Right atrium auricular region (tissue), 2 donors: ENCODE results near the gene KIF19. TPM values are rescaled to one million over a fixed set of nuclear protein-coding genes. Genes with fewer than 3 reads are reported as not detected.

Experiments used
- DNase-seq: peaks from one replicate; pipeline ENCODE4 v3.0.0-alpha.2; 2019; ENCODE audit warnings: low spot score
- H3K27ac ChIP-seq, 2 donors: fragments of 200-600 bp; sonication (generic); 1 replicate in 1 of 2; 2 replicates in 1 of 2; pipeline ENCODE4 v1.5.1; 2016 to 2019
- H3K27me3 ChIP-seq, 2 donors: fragments of 200-600 bp; sonication (generic); one replicate each; pipeline versions ENCODE4 v1.5.1 to v1.6.0; 2017 to 2019
- H3K36me3 ChIP-seq: fragments of 200-600 bp; sonication (generic); one replicate; pipeline ENCODE4 v1.5.1; 2016
- H3K4me1 ChIP-seq, 2 donors: fragments of 200-600 bp; sonication (generic); one replicate each; pipeline versions ENCODE4 v1.5.1 to v1.6.0; 2017 to 2019
- H3K4me3 ChIP-seq, 2 donors: fragments of 200-600 bp; sonication (generic); 1 replicate in 1 of 2; 2 replicates in 1 of 2; pipeline ENCODE4 v1.5.1; 2017 to 2019; ENCODE audit warnings: mild to moderate bottlenecking in 1 of 2, moderate library complexity in 1 of 2
- H3K9me3 ChIP-seq, 2 donors: fragments of 200-600 bp; sonication (generic); one replicate each; pipeline ENCODE4 v1.5.1; 2019
- CTCF ChIP-seq, 2 donors: fragments of 200-600 bp; sonication (generic); IDR thresholded peaks; one replicate each; pipeline ENCODE4 v1.5.1; 2019; ENCODE audit warnings: antibody characterized with exemption in 2 of 2
- total RNA-seq, 2 donors: library from RNA; depleted of rRNA; stranded (reverse); fragments of >200 nt; gene quantifications; one replicate each; pipeline ENCODE4 v1.1.0, GENCODE V29; 2016

The KIF19 gene
- total RNA-seq, 2 donors from 2014 or later: 0.30 TPM; not detected in 1

GRCh38 chr17:74350486-74350885 is 24.5 kb downstream of the KIF19 start:
- no peaks in the 10 kb centered on the region for H3K9me3 ChIP-seq
- no peak overlapping the region for H3K27ac ChIP-seq
- no peaks in the 10 kb centered on the region for H3K4me1 ChIP-seq
- no peak for DNase-seq
- no peaks in the 10 kb centered on the region for H3K36me3 ChIP-seq
- no peaks in the 10 kb centered on the region for H3K27me3 ChIP-seq
- H3K4me3 ChIP-seq: no peak overlapping the region
- no peak for TF ChIP-seq CTCF (IDR thresholded peaks at IDR 0.05)

- Histone ChIP-seq H3K27ac (no peak overlapping the region), H3K36me3 (no peaks in the 10 kb centered on the region), H3K27me3 (peaks cover 0 to 1% of the 10 kb centered on the region in 2 donors), H3K9me3 (no peaks in the 10 kb centered on the region), H3K4me1 (peaks cover 0 to 3% of the 10 kb centered on the region in 2 donors), H3K4me3 (no peak overlapping the region)
- no peak for DNase-seq
- TF ChIP-seq CTCF (IDR thresholded peaks at IDR 0.05): no peak
Observed at GRCh38 chr17:74351552-74352210, 25.7 kb downstream of the KIF19 start.

GRCh38 chr17:74353446-74354060 is 27.5 kb downstream of the KIF19 start:
- no peak for TF ChIP-seq CTCF (IDR thresholded peaks at IDR 0.05)
- H3K27ac ChIP-seq: no peak overlapping the region
- no peak for DNase-seq
- H3K9me3 ChIP-seq: no peaks in the 10 kb centered on the region
- H3K27me3 ChIP-seq: peaks cover 3 to 10% of the 10 kb centered on the region in 2 donors
- no peak overlapping the region for H3K4me3 ChIP-seq
- peaks cover 0 to 13% of the 10 kb centered on the region in 2 donors for H3K4me1 ChIP-seq
- H3K36me3 ChIP-seq: no peaks in the 10 kb centered on the region

- H3K27me3 ChIP-seq: peaks cover 3 to 10% of the 10 kb centered on the region in 2 donors
- no peak for DNase-seq
Observed at GRCh38 chr17:74354123-74354522, 28.1 kb downstream of the KIF19 start.

GRCh38 chr17:74354561-74354960 is 28.5 kb downstream of the KIF19 start:
- H3K4me1 ChIP-seq: peaks cover 0 to 13% of the 10 kb centered on the region in 2 donors
- no peak for TF ChIP-seq CTCF (IDR thresholded peaks at IDR 0.05)
- no peaks in the 10 kb centered on the region for H3K36me3 ChIP-seq
- H3K27ac ChIP-seq: no peak overlapping the region
- DNase-seq: no peak
- no peaks in the 10 kb centered on the region for H3K9me3 ChIP-seq
- H3K4me3 ChIP-seq: no peak overlapping the region
- peaks cover 3 to 11% of the 10 kb centered on the region in 2 donors for H3K27me3 ChIP-seq

More at GRCh38 chr17:74354123-74354522, 28.1 kb downstream of the KIF19 start:
- H3K36me3 ChIP-seq: no peaks in the 10 kb centered on the region
- no peak overlapping the region for H3K4me3 ChIP-seq
- H3K27ac ChIP-seq: no peak overlapping the region
- no peaks in the 10 kb centered on the region for H3K9me3 ChIP-seq
- TF ChIP-seq CTCF (IDR thresholded peaks at IDR 0.05): peak in 1 of 2 donors; percentile 65
- peaks cover 0 to 13% of the 10 kb centered on the region in 2 donors for H3K4me1 ChIP-seq
